ENCODE measurements around the gene BSN.

DNA sequence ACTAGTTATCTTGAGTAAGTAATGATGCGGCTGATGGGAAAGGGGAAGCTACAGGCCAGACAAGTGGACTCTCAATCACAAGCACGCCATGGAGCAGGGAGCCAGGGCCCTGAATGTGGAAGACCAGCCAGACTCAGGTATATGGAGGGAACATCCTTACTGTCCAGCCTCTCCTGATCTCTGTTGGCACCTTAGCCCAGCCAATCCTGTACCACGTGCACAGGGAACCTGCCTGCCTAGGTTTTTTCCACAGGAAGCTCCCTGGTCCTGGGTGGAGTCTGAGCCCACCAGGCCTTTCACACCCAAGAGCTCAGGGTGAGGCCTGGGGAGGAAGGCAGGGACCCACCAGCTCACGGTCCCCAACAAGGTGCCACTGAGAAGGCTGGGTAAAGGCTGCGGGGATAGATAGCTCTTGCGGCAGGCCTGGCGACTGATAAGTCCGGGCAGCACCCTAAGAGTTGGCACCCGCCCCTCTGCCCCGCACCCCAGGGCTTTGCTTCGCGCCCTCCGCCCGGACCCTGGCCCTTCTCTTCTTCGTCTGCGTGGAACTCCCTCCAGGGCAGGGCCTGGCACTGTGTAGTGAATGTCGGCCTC lies 118.9 kb downstream of the BSN start:
- TF ChIP-seq, protein P1, sequence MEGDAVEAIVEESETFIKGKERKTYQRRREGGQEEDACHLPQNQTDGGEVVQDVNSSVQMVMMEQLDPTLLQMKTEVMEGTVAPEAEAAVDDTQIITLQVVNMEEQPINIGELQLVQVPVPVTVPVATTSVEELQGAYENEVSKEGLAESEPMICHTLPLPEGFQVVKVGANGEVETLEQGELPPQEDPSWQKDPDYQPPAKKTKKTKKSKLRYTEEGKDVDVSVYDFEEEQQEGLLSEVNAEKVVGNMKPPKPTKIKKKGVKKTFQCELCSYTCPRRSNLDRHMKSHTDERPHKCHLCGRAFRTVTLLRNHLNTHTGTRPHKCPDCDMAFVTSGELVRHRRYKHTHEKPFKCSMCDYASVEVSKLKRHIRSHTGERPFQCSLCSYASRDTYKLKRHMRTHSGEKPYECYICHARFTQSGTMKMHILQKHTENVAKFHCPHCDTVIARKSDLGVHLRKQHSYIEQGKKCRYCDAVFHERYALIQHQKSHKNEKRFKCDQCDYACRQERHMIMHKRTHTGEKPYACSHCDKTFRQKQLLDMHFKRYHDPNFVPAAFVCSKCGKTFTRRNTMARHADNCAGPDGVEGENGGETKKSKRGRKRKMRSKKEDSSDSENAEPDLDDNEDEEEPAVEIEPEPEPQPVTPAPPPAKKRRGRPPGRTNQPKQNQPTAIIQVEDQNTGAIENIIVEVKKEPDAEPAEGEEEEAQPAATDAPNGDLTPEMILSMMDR (IDR thresholded peaks at IDR 0.05) = no peak
- no peak for TF ChIP-seq POLR2A (IDR thresholded peaks at IDR 0.05)
